Activated CD4-positive, CD25-positive, alpha-beta regulatory T cell treated with anti-CD3 and anti-CD28 coated beads, Interleukin-2, amount 50 U/mL, for 72 hours (primary cell): Measurements from ENCODE around the gene SEMA5B.

Experiments used
- DNase-seq: peaks from one replicate; pipeline ENCODE4 v3.0.0; 2021

The SEMA5B gene

DNA sequence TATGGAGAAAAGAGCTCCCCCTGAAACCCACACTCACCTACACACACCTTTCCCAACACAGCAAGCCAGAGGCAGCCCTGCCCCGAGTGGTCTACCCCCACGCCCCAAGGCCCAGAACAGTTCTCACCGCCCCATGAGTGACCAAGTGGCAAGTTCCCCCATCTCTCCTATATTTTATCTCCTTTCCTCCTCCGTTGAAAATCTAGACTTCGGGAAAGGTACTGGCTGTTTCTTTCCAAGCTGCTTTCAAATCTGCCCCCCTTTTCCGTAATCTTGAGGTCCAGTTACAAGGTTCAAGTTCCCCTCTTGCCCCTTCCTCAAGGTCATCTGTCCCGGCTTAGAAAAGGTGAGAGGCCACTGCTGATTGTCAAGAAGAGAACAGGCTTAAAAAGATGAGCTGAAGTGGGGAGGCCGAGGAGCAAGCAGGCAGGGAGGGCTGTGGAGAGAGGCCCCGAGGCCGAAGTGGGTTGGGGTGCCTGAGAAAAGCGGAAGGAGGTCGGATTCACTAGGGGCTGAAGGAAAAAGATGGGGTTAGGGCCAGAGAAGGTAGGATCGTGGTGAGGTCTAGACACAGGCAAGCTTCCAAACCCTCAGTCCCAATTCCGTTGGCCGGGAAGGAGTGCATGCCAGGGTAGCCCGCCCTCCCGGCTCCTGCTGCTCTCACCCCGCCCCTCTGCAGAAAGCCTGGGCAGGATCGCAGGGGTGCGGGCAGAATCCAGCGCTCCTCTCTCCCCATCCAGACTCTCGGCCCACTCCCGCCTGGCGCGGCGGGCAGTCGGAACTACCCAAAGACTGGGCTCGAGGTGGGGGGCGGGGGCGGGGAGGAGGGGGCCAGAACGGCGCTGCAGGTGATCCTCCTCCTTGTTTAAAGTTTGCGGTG lies 1.7 kb downstream of the SEMA5B start:
- DNase-seq = no peak

DNA sequence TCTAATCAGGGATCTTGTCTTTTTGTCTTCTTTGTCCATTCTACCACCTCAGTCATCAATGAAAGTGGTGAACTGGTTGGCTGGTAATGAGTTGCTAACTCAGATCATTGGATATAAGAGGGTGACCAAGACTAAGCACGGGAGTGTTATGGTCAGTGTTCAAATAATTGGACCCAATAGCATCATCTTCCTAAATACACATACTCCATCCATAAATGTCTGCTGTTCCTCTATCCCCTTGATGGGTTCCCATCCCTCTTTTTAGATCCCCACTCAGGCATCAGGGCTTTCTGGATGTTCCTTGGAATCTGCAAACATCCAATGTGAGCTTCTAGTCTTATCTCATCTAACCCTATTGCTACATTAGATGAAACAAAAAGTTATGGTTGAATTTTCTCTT lies 3.5 kb downstream of the SEMA5B start:
- DNase-seq = no peak

DNA sequence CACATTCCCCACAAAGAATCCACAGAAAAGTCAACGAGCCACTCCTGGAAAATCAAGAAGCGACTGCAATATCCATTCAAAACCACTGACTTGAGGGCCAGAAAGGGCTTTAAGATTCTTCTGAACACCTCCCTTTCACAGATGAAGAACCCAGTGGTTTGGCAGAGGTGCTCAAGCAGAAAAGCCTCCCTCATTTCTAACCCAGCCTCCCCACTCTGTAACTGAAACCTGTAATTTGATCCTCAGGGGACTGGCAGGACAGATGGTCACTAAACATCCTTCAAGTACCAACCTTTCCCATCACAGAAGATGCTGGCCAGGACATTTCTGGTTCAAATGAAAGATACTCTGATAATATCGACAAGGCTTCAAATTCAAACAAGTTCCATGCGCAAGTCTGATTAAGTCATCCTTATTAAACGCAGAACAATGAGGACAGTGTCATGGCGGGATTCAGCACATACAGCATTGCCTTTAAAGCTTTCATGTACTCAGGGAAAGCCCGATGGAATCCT lies 5.5 kb downstream of the SEMA5B start:
- DNase-seq = no peak

DNA sequence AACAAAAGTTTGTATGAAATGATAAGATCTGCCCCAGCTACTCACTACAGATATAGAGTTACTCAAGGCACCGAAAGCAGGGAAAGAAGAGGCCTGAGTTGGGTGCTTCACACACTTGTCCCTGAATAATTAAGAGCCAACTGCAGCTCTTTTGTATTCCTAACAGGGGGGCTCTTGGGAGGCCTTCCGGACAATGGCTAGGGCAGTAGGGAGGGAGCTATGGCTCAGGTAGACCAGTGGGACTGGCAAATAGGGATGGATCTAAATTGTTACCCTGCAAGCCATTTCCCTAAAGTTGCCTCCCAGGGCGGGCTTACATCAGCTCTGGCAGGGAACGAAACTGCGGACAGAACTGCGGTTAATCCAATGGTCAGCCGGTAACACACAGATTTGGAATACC lies 6.2 kb downstream of the SEMA5B start:
- DNase-seq = no peak

DNA sequence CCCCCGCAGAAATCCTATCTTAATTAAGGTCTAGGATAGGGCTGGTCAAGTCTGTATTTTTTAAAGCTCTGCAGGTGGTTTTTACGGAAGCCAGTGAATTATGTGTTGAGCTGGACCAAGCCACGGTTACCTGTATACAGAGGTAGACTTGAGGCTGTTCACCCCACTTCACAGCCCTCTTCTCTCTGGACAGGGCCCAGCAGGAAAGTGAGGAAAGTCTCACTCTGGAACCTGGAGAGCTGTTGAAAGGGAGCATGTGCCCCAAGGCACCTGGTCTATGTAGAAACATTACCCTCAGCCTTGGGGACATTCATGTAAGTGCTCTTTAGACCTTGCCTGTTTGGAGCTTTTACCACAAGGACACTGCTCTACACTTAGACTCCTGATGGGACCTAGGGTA lies 6.9 kb downstream of the SEMA5B start:
- no peak for DNase-seq

DNA sequence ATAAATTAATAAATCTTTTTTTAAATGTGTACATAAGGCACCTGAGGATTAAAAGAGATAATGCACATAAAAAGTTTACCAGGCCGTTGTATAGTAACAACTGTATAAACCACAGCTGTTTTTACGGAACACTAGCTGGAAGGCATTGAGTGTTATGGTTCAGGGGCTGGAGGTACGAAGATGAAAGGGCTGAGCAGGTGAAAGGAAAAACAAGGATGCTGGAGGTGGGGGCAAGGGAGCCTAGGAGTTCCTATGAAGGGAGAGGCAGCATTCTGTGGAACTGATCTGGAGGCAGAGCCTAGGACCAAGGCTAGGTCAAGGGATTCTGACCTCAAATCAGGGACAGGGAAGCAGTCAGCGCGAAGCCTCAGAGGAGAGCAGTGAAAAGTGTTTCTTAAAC lies 8.0 kb downstream of the SEMA5B start:
- no peak for DNase-seq

DNA sequence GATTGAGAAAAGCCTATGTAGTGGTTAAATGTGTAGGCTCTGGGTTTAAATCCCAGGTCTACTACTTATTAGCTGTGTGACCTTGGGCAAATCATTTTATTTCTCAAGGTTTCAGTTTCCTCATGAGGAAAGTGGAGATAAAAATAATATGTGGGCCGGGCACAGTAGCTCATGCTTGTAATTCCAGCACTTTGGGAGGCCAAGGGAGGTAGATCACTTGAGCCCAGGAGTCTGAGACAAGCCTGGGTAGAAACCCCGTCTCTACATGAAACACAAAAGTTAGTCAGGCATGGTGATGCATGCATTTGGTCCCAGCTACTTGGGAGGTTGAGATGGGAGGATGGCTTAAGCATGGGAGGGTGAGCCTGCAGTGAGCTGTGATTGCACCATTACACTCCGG lies 8.4 kb downstream of the SEMA5B start:
- DNase-seq = no peak

DNA sequence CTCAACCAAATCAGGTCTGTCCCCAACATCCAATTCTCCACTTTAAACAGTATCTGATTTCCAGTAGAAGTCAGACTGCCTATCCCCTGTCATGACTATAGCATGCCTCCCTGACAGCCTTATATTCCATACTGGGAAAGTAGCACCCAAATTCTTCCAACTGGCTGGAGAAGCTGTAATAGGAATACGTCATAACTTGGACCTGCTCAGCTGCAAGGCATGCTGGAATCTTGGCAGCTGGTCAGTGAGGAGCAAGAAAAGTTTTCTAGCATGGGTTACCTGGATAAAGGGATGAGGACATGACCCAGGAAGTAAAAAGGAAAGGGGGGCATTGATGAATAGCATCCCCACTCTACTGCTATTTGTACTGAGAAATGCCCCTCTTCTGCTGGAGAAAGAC lies 8.9 kb downstream of the SEMA5B start:
- DNase-seq = no peak

DNA sequence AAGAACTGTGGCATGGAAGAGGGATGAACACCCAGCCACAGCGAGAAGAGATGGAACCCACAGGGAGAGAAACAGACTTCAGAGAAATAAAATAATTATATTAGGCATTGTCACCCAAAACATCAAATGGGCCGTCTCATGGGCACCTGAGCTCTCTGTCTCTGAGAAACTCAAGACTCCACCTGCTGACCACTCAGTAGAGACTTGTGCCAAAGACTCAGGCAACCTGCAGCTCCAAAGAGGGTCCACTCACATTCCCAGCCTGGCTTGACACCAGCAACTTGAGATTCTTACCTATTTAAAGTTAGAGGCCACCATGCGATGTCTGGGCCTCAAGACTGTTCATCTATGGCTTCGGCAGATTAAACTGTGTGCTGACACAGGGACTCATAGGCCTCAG lies 12.0 kb downstream of the SEMA5B start:
- no peak for DNase-seq

DNA sequence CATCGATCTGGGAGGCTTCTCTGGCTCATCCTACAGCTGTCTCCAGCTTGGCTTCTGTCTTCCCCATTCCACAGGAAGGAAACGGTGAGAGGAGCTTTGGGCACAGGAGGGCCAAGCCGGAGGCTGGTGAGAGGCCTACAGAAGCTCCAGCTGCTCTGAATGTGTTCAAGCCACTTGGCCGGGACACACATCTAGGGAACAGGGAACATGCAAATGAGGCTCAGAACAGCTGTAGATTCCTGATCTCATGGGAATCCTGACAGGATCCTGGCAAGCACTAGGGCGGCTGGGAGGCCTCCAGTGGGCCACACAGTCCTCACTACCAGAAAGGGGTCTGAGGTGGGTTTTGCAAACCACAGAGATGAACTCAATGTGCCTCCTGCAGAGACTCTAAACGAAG lies 13.7 kb downstream of the SEMA5B start:
- no peak for DNase-seq

DNA sequence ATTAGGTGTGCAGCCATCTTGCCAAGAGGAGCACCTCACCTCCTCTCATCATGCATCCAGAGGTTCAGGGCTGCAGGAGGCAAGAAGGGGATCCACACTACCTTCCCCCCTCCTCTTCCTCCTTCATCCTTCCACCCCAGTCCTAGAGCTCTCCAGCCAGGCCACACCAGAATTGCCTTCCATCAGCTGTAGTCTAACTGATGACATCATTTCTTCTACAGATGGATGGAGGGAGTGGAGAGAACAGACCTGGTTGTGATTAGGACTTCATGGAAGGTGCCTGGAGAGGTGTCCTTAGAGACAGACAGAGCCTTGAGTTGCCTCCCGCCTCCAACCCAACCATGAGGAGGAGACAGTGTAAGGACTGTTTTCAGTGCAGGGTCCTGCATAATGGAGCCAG lies 14.9 kb downstream of the SEMA5B start:
- DNase-seq = no peak

DNA sequence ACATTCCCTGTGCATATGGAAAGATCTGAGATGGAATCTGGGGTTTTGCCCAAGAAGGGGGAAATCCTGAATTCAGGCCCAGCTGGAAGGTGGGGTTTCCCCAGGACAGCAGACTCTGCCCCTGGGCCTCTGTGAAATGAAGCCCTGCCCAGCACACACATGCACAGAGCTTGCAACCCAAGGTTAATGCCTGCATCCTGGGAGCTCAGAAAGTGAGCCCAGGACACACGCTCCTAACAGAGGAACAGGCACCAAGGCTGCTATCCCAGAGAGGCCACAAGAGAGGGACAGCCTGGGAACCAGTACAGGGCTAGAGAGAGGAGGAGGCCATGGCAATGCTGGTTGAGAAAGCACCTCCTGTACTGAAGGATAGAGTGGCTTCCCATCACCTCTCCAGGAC lies 16.1 kb downstream of the SEMA5B start:
- no peak for DNase-seq

DNA sequence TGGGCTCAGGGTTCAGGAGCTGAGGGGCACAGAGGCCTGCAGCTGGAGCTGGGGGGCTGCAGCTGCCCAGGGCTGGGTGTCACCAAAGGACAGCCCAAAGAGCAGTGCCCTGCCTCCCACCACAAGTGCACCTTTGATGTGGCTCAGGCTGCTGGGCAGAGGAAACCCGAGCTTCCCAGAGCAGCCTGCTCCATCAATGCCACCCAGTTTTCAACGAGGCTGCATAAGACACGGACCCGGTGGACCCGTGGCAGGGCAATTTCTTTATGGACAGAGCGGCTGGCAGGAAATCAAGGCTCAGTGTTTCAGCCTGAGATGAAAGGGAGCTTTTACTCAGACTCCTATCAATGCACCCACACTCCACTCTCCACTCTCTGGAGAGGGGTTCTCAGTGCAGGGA lies 18.7 kb downstream of the SEMA5B start:
- no peak for DNase-seq

DNA sequence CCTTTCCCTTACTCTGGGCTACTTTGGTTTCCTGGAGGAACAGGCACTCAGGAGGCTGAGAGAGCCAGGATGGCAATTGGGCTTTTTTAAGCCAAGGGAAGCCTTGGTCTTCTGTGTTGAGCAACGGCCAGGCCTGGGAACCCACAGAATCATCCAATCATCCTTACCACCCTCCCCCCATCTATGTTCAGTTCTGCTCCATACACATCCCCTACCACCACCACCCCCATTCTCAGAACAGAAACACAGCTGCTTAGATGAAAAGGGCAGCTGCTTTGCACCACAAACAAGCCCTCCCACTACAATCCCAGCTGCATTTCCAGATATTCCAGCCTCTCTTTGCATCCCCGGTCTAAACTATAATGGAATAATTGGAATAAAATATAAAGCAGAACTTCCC lies 21.0 kb downstream of the SEMA5B start:
- DNase-seq = no peak

DNA sequence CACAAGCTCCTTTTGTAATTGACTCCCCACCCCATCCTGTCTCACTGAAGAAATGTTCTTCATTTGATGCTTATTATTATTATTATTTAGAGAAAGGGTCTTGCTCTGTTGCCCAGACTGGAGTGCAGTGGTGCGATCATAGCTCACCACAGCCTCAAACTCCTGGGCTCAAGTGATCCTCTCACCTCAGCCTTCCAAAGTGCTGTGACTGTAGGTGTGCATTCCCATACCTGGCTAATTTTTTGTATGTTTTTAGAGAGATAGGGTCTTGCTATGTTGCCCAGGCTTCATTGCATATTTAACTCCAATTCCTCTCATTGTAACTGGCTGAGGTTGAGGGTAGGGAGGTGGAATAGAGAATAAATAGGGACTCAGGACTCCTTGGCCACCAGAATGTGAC lies 22.3 kb downstream of the SEMA5B start:
- DNase-seq = no peak

DNA sequence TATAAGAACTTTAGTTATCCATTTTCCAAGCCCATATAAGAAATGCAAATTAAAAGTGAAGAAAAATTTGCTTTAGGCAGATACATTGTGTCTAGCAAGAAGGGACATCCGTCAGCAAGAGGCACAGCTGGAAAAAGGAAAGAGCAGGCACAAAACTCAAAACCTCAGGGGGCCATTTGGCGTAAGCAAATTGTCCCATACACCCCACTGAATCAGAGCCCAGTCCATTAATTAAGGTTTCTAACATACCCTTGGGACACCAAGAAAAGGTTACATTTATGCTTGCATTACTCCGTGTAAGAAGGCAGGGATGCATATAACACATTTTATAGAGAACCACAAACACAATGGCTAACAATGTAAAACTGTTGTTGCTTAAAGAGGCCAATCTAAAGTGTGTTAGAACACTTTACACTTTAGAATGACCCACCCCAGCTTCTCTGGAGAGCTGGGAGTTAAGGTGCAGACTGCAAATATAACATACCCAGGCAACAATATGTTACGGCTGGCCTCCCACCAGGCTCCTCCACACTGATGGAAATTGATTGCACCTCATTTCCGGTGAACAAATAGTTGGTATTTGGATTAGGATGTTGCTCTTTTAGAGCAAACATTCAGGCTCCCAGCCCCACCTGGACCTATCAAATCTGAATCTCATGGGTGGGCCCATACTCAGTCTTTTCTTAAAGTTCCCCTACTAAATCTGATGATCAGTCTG lies 23.2 kb downstream of the SEMA5B start:
- no peak for DNase-seq

DNA sequence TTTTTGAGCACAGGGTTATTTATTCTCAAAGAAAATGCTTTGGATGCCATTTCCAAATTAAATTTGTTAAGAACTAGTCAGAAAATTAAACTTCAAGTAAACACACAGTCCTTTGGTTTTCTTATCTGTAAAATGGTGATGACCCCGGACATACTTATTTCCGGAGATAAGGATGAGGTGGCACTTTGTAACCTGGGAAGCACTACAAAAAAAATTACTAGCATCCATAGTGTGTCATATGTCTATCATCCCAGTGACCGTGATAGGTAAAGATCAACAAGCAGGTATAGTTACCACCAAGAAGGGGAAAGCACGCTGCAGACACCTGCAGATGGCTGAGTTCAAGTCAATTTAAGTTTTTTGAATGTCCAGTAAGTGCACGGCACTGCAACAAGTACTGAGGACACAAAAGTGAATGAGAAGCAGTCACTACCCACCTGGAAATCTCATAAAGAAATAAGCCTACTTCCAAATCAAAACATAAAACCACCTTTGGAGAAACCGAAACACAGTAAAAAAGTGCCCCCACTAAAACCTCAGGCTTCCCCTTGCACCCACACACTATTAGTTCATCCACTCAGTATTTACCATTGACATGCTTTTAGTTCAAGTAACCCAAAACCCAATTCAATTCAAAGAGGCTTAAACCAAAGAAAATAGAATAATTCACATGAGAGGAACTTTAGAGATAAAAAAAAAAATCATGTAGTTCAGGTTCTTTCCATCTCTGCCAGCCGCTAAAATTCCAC lies 24.6 kb downstream of the SEMA5B start:
- DNase-seq = no peak

DNA sequence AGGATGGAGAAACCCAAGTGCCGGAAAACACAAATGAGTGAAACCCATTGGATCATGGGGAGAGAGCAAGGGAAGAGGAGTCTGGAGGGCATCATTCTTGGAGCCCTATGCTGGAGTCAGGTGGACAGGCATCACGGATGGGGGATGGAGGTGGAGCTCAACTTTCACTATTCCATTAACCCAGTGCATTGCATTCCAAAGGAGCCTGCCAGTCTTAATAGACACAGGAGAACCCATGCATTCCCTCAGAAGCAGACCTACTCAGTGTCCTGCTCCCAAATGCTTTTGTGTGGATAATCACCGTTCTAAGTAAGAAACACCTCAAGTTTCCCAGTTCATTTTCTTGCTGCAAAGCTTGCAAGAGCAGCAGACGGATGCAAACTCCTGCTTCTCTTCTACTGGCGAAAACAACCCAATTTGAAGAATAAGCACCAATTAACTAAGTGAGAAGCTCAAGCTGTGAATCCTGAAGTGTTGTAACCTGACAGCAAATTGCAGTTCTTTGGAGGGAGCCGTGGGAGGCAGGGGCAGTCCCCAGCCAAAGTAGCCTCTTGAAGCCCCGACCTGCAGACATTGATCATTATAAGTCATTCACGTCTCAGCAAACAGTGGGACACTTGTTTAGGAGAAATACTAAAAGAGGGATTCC lies 25.3 kb downstream of the SEMA5B start:
- DNase-seq = no peak

DNA sequence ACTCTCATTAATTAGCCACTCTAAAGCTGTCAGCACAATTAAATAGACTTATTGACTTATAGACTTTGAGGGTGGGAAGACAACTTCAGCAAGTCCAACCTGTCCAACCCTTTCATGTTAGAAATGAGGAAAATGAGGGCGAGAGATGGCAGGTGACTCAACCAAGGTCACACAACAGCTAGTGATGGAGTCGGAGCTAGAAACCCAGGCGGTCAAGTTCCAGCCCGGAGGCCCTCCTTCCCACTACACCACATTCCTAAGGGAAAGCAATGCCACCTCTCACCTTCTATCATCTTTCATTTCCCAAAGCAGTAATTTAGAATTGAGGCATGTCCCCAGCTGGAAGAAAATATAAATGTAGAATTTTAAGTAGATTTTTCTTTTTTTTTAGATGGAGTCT lies 28.7 kb downstream of the SEMA5B start:
- no peak for DNase-seq

DNA sequence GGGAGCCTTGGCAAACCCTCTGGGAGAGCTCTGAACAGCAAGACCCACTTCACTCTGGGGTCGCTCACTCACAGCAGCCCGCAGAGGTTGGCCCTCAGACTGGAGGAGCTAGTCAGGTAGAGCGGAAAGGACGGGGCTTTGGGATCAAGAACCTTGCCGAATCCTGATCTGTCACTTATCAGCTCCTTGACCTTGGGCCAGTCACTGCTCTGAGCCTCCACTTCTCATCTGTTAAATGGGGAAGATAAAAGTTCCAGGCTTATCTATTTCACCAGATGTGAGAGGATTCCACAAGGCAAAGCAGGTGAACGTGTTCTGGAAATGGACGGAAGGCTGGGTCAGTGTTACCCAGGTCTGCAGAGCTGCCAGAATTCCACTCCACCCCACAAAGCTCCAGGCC lies 29.4 kb downstream of the SEMA5B start:
- DNase-seq = no peak

DNA sequence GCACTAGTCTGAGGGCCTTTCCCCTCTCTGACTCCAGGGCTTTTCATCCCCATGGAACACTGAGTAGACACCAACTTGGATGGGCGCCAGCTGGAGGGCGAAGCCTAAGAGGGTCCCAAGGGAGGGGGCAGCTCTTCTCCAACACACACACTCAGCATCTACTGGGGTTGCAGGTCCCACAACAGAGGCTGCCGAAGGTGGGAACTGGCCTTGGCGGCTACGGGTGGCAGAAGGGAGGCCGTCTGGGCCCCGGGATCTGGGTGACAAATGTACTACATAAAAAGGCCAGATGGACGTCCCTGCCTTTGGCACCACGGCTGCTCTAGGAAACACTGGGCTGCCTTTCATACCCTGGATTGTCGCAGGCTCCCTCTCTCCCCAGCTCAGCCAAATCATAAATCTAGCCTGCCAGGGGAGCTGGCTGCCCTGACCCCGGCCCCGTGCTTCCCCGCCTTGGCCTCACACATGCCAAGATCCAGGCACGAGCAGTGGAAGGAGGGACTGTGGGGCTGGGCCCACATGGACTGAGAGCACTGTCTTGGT lies 31.5 kb downstream of the SEMA5B start:
- DNase-seq = no peak

DNA sequence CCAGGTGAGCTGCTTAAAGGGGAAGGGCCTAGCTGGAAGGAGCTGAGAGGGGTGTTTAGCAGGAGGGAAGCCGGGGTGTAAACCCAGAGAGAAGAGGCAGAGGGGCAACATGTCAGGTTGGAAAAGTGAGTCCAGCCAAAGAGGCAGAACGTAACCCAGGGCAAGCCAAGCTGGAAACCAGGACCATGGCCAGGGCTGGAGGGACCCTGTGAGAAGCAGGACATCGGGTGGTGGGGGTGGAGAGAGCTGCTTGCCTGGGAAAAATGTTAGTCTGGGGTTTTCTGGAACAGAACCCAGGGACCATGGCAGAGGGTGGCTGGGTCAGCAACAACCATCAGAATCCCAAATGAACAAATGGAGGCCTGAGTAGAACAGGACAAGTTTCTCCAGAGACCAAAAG lies 32.6 kb downstream of the SEMA5B start:
- no peak for DNase-seq
